ENCODE data around the gene DHRS7B. TPM values are rescaled to one million over a fixed set of nuclear protein-coding genes. Genes with fewer than 3 reads are reported as not detected.
A peak's percentile ranks its signal among the peaks of the same experiment; 100 is the strongest.

The DHRS7B gene
- polyA plus RNA-seq, 1 donor (not counting 4 experiments of a cell fraction or from before 2014, with no cell fraction given) = 33.8 TPM

DNA sequence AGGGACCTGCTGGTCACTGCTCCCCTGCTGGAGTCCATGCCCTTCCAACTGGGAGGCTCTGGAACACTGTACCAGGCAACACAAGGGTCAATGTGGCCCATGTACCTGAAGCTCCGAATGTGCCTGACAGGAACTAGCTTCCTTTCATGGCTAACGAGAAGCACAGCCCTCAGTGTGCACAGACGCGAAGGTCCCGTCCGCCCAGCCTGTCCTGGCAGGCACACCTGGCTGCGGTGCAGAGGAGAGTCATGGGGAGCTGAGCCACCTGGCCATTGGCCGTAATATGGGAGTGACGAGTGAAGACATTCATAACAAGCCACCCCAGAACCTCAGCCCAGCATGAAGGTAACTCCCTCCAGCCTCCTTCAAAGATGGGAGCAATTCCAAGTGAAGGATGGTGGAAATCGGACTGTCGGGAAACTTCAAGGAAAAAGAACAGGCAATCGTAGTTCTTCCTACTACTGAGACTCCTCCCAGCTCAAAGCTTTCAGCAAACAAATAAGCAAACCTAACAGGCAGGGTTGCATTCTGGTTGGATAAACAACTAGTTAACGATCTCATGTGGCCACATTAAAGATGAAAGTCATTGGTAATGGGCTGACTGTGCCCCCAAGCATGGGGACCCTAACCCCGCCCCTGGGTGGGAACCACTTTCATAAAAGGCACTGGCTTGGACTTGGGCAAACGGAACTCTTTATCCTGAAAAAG lies 74.0 kb downstream of the DHRS7B start:
- no peak for TF ChIP-seq CTCF (optimal IDR thresholded peaks at IDR 0.05 in 1 of 3, IDR thresholded peaks at IDR 0.05 in 1 of 3, conservative IDR thresholded peaks at IDR 0.05 in 1 of 3; ENCODE audit: extremely low read depth in 1 of 3, insufficient read depth in 2 of 3, low read length in 3 of 3)
- TF ChIP-seq EZH2 (IDR thresholded peaks at IDR 0.05; ENCODE audit: low read length) = no peak
- Histone ChIP-seq H3K27ac (ENCODE audit: control insufficient read depth, insufficient read depth, low read length) (peak overlapping the region; percentile 63), H3K9me3 (ENCODE audit: control insufficient read depth, low read depth, low read length) (no peaks in the 10 kb centered on the region), H3K9ac (ENCODE audit: control insufficient read depth, extremely low read depth, insufficient read depth, low read length) (peak overlapping the region; percentile 43), H3K4me2 (ENCODE audit: control insufficient read depth, extremely low read depth, insufficient read depth, low read depth, low read length) (peak overlapping the region; percentile 73), H3K4me3 (ENCODE audit: control insufficient read depth in 2 of 3, extremely low read depth in 1 of 3, insufficient read depth in 2 of 3, low read depth in 1 of 3, low read length in 3 of 3) (peak overlapping the region in 1 of 3 experiments; percentile 18), H4K20me1 (ENCODE audit: control insufficient read depth, extremely low read depth, insufficient read depth, low read length) (peaks cover 35% of the 10 kb centered on the region), H3K36me3 (ENCODE audit: control insufficient read depth in 2 of 2, extremely low read depth in 1 of 2, insufficient read depth in 2 of 2, low read length in 2 of 2) (peaks cover 11 to 35% of the 10 kb centered on the region in 2 experiments), H3K27me3 (ENCODE audit: control insufficient read depth, extremely low read depth, insufficient read depth, low read length) (no peaks in the 10 kb centered on the region), H3K9me1 (ENCODE audit: control insufficient read depth, extremely low read depth, insufficient read depth, low read length) (peaks cover 16% of the 10 kb centered on the region), H2AFZ (ENCODE audit: control insufficient read depth, low read length) (no peak overlapping the region), H3K79me2 (ENCODE audit: control insufficient read depth, insufficient read depth, low read length) (peaks cover 75% of the 10 kb centered on the region), H3K4me1 (ENCODE audit: control insufficient read depth, extremely low read depth, insufficient read depth, low read length) (peaks cover 45% of the 10 kb centered on the region)
- dilution Hi-C loops (cut with MboI; ENCODE audit: extremely low pct_ligation_motif_present, low sequenced_read_pairs) = no loop called here
- DNase-seq (ENCODE audit: low read depth, low spot score) (no peak), FAIRE-seq (peak; percentile 66)

DNA sequence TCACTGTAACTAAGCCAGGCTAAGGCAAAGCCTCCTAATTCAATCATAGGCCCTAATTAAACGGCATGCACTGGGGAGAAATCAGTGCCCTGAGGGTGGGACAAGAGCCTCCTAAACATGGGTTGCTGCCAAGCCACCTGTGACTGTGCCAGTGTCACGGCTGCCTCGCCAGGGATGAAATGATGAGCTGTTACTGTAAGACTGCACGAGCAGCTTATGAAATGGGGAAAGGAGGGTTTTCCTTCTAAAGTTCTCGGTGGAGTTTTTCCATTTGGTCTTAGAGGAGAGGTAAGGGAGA lies 74.5 kb downstream of the DHRS7B start:
- Histone ChIP-seq H3K4me1 (ENCODE audit: control insufficient read depth, extremely low read depth, insufficient read depth, low read length) (peaks cover 40% of the 10 kb centered on the region), H3K36me3 (ENCODE audit: control insufficient read depth in 2 of 2, extremely low read depth in 1 of 2, insufficient read depth in 2 of 2, low read length in 2 of 2) (peaks cover 11 to 35% of the 10 kb centered on the region in 2 experiments), H3K27ac (ENCODE audit: control insufficient read depth, insufficient read depth, low read length) (peak overlapping the region; percentile 63), H3K9me1 (ENCODE audit: control insufficient read depth, extremely low read depth, insufficient read depth, low read length) (peaks cover 16% of the 10 kb centered on the region), H4K20me1 (ENCODE audit: control insufficient read depth, extremely low read depth, insufficient read depth, low read length) (peaks cover 35% of the 10 kb centered on the region), H3K9me3 (ENCODE audit: control insufficient read depth, low read depth, low read length) (no peaks in the 10 kb centered on the region), H3K79me2 (ENCODE audit: control insufficient read depth, insufficient read depth, low read length) (peaks cover 80% of the 10 kb centered on the region), H3K27me3 (ENCODE audit: control insufficient read depth, extremely low read depth, insufficient read depth, low read length) (no peaks in the 10 kb centered on the region), H2AFZ (ENCODE audit: control insufficient read depth, low read length) (no peak overlapping the region), H3K9ac (ENCODE audit: control insufficient read depth, extremely low read depth, insufficient read depth, low read length) (peak overlapping the region; percentile 43), H3K4me2 (ENCODE audit: control insufficient read depth, extremely low read depth, insufficient read depth, low read depth, low read length) (peak overlapping the region; percentile 73), H3K4me3 (ENCODE audit: control insufficient read depth in 2 of 3, extremely low read depth in 1 of 3, insufficient read depth in 2 of 3, low read depth in 1 of 3, low read length in 3 of 3) (peak overlapping the region in 1 of 3 experiments; percentile 18)
- dilution Hi-C loops (cut with MboI; ENCODE audit: extremely low pct_ligation_motif_present, low sequenced_read_pairs) = no loop called here
- DNase-seq (ENCODE audit: low read depth, low spot score) (no peak), FAIRE-seq (peak; percentile 17)
- TF ChIP-seq CTCF (optimal IDR thresholded peaks at IDR 0.05 in 1 of 3, IDR thresholded peaks at IDR 0.05 in 1 of 3, conservative IDR thresholded peaks at IDR 0.05 in 1 of 3; ENCODE audit: extremely low read depth in 1 of 3, insufficient read depth in 2 of 3, low read length in 3 of 3) (no peak), EZH2 (IDR thresholded peaks at IDR 0.05; ENCODE audit: low read length) (no peak)
